HG02973 (cell line): ENCODE data around the gene REEP2.
"Not testable (repeated sequence)": the region's sequence is repeated elsewhere in the genome, so short reads cannot be mapped to it uniquely, and the experiment has no call there.

Experiments
- ATAC-seq: cut with Tn5 transposase; IDR thresholded peaks from one replicate; pipeline ENCODE4 v1.9.1; 2021; ENCODE audit warnings: moderate library complexity; ENCODE audit not compliant: unreplicated experiment

Gene REEP2

DNA sequence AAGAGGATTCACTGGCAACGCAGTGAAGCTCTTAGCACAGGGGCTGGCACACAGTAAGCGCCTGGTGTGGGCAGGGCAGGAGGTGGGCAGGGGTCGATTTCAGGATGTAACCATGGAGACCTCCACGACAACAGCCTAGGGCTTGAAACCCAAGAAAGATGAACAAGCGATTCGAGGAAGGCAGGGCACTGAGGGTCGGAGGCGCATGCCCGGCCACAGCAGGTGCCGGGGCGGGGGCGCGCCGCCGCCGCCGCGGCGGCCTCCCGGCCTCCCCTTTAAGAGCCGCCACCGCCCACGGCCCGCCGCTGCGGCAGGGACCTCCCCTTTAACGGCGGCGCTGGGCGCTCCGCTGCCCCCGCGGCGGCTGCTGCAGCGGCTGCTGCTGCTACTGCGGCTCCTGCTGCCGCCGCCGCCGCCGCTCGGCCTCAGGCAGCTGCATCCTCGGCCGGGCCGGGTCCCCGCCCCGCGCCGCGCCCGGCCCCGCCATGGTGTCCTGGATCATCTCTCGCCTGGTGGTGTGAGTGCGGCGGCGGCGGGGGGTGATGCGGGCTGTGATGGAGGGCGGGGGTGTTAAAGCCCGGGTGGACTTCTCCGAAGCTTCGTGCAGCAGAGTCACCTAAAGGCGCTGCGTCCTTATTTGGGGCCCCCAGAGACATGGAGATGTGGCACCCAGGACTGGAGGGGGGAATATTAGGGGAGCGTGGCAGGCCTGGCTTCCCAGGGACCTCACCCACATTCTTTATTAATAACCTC is at the start of gene REEP2:
REEP2 (plus strand) TSS at position 334 of the 753 bp plus-strand sequence; CDS start at position 486, 152 bp downstream.
- ATAC-seq = peak; percentile 68

- ATAC-seq = no peak
These were observed 49.5 kb upstream of the REEP2 start for GRCh38 chr5:138389332-138389731.

DNA sequence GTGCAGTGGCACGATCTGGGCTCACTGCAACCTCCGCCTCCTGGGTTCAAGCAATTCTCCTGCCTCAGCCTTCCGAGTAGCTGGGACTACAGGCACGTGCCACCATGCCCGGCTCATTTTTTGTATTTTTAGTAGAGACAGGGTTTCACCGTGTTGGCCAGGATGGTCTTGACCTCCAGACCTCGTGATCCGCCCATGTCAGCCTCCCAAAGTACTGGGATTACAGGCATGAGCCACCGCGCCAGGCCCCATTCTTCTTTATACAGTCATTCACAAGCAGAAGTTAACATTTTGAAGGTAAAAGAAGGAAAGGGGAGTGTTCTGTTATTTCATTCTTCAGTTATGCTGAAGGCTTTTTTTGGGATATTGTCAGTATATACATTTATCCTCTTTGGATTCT is 48.9 kb upstream of the REEP2 start:
- not testable (repeated sequence) for ATAC-seq

- ATAC-seq = no peak
These were observed 46.9 kb upstream of the REEP2 start for GRCh38 chr5:138391859-138392386.

DNA sequence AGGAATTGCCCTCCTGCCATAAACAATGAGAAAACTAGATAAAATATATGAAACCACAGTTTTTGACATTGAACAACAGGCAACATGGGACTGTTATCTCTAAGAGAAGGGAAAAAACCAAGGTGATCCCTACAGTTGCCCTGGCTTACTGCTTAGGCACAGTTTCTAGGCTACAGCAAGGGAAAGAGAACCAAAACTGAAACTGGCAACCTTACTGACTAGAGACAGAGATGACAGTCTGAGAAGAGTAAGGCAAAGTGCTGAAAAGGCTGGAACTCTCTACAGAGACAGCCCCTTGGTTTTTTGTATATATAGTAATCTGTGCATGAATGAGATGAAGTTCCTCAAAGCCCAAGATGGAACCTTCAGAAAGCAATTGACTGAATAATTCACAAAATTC is 36.2 kb upstream of the REEP2 start:
- peak; percentile 60 for ATAC-seq

GRCh38 chr5:138408023-138408422 is 30.8 kb upstream of the REEP2 start:
- peak; percentile 94 for ATAC-seq

GRCh38 chr5:138410996-138411640 is 27.7 kb upstream of the REEP2 start:
- not testable (repeated sequence) for ATAC-seq

DNA sequence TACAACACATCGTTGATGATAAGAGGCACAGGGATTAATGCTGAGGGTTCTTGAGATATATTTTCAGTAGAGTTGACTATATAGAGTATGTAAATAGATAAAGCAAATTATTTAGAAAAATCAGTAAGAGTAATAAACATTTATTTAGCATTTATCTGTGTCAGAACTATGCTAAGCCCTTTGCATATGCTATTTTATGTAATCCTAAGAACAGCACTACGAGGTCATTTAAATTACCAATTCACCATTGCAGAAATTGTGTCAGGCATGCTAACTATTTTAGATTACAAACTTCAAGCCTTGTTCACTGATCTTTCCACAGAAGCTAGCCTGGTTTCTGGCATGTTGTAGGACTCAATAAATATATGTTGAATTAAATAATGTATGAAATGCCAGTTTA is 20.4 kb upstream of the REEP2 start:
- ATAC-seq = no peak

- no peak for ATAC-seq
These were observed 13.8 kb upstream of the REEP2 start for GRCh38 chr5:138425079-138425478.

GRCh38 chr5:138435943-138436342 is 2.9 kb upstream of the REEP2 start:
- ATAC-seq = no peak

DNA sequence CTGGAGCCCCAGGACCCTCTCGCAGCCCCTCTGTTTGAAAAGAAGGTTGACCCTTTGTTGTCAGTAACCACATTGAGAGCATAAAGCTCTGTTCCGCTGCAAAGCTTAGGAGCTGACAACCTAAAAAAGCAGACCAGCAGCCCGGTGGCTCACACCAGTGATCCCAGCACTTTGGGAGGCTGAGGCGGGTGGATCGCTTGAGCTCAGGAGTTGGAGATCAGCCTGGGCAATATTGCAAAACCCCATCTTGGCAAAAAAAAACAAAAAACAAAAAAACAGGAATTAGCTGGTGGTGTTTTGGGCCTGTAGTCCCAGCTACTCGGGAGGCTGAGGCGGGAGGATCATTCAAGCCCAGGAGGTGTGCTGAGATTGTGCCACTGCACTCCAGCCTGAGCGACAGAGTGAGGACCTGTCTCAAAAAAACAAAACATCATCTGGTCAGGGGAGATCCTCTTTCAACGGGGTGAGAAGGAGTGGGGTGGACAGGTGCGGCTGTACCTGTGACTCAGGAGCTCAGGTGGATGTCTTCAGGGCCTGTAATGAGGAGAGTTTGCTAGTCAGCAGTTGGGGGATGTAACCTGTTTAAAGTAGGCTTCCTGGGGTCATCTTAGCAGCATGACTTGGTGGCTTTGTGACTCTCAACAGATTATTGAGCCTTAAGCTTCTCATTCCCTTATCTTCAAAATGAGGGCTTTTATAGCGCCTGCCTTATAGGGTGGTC is 694 bp upstream of the REEP2 start:
- ATAC-seq = no peak

- ATAC-seq = no peak
These were observed 761 bp downstream of the REEP2 start for GRCh38 chr5:138439477-138440158.

DNA sequence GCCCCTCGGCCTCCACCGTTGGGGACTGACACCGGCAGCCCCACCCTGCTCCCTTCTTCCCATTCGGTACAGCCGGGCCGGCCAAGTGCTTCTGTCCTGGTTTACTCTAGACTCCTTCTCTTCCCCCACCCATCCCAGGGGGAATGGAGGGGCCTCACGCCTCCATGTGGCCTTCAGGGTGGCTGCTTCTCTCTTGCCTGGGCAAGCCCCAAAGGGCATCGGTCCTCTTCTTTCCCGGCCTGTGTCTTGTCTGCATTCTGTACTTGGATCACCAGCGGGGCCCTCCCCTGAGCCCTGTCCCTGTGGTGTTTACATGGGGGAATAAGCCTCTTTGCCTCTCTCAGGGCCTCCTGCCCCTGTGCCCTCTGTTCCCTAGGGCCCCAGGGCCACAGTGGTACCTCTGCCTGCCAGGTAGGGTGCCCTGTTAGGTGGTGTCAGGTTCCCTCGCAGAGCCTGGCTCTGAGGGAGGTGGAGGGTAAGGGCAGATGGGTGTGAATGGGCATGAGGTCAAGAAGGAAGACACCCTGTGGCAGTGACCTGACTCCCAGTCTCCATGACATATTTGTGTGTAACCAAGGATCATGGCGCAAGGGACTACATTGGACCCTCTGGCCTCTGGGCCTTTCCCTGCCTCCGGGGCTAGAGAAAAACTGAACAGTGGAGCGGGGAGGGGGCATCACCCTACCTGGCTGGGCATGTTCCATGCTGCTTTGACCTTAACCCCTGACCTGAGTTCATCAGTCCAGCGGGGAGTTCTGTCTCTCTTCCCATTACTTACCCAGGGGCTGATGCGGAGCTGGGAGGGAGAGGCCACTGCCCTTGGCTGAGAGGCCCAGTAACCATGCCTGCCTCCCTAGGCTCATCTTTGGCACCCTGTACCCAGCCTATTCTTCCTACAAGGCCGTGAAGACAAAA is 1.6 kb downstream of the REEP2 start:
- ATAC-seq = no peak

DNA sequence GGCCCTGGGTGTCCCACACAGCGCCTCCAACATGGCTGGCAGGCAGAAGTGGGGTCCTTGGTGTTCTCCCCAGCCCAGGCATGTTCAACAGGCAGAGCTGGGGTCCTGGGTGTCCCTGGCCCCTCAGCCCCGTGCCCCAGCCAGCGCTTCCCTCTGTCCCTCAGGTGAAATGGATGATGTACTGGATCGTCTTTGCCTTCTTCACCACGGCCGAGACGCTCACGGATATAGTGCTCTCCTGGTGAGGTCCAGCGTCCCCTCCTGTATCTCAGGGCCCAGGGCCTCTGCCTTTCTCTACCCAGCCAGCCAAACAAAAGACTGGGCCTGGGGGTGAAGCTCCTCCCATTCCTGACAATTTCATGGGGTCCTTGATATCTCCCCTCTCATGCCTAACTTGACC is 2.4 kb downstream of the REEP2 start:
- ATAC-seq = no peak

- ATAC-seq = no peak
These were observed 5.4 kb downstream of the REEP2 start for GRCh38 chr5:138444078-138444773.

GRCh38 chr5:138444774-138445546 is 6.1 kb downstream of the REEP2 start:
- ATAC-seq = no peak

DNA sequence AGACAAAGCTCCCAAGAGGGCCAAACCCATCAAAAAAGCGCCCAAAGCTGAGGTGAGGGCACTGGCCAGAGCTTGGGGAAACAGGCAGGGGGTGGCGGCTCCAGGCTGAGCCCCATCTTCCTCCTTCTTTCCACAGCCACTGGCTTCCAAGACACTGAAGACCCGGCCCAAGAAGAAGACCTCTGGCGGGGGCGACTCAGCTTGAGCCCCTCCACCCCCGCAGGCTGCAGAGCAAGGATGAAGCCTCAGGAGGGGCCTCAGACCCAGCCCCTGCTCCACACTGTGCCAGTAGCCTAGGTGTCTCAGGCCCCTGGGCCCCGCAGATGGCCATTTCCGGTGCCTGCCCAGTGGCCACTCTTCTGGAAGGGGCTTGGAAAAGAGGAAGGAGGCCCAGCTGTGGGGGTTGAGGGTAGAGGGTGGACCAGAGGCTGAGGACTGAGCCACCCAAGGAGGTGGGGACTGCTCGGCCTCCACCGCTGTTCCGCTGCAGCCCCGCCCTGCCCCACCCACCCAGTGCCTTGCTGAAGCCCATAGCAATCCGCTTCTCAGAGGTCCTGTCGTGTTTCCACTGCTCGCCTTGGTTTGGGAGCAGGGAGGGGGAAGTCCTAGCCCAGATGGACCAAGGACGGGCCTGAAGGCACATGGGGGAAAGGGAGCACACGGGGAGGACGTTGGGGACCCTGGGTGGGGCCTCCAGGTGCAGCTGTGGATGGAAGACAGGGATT is 6.9 kb downstream of the REEP2 start:
- no peak for ATAC-seq

DNA sequence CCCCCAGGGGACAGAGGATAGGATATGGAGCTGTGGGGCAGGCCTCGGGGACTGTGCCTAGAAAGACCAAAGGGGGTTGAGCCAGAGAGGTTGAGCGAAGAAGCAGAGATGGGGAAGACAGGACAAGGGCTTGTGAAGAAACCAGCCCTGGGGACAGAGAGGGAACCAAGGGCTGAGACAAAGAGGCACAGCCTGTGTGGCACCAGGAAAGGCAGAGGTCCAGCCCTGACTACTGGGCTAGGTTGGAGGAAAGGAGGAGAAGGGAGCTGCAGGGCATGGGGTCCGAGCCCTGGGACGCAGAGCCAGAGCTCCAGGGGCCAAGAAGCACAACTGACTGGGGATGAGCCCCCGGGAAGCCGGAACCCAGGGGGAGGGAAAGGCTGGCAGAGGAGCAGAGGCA is 9.2 kb downstream of the REEP2 start:
- no peak for ATAC-seq
